MG63 (cell line): ENCODE measurements around the gene HERPUD1. TPM values are rescaled to one million over a fixed set of nuclear protein-coding genes. Genes with fewer than 3 reads are reported as not detected.
A peak's percentile ranks its signal among the peaks of the same experiment; 100 is the strongest.
"Not testable (repeated sequence)": the region's sequence is repeated elsewhere in the genome, so short reads cannot be mapped to it uniquely, and the experiment has no call there.

Experiments used
- DNase-seq: peaks from one replicate; pipeline ENCODE4 v3.0.0-alpha.2; 2020
- H3K27me3 ChIP-seq: fragments of 250-450 bp; sonication (Bioruptor Pico); 2 replicates; pipeline ENCODE4 v1.5.1; 2020; ENCODE audit warnings: mild to moderate bottlenecking, moderate library complexity
- H3K36me3 ChIP-seq: fragments of 250-450 bp; sonication (Bioruptor Pico); 2 replicates; pipeline ENCODE4 v1.5.1; 2020; ENCODE audit warnings: mild to moderate bottlenecking, moderate library complexity
- H3K4me3 ChIP-seq: fragments of 250-450 bp; sonication (Bioruptor Pico); 2 replicates; pipeline ENCODE4 v1.5.1; 2020; ENCODE audit warnings: mild to moderate bottlenecking, moderate library complexity
- H3K9me3 ChIP-seq: fragments of 250-450 bp; sonication (Bioruptor Pico); 2 replicates; pipeline ENCODE4 v1.5.1; 2020; ENCODE audit warnings: mild to moderate bottlenecking, moderate library complexity
- total RNA-seq: library from RNA; depleted of rRNA; stranded (reverse); fragments of >200 nt; shearing (Covaris generic); gene quantifications from 2 replicates; pipeline ENCODE4 v1.2.3, GENCODE V29; 2014; ENCODE audit warnings: low replicate concordance

HERPUD1 gene
- total RNA-seq, 1 experiment from 2014 or later, result 252 TPM

- Histone ChIP-seq H3K9me3 (peaks cover 3% of the 10 kb centered on the region; the same call in 1 of the 2 replicates), H3K4me3 (no peak overlapping the region), H3K27me3 (no peaks in the 10 kb centered on the region), H3K36me3 (no peaks in the 10 kb centered on the region)
- DNase-seq, result no peak
Measured at GRCh38 chr16:56980792-56981724, 49.1 kb downstream of the HERPUD1 start.

DNA sequence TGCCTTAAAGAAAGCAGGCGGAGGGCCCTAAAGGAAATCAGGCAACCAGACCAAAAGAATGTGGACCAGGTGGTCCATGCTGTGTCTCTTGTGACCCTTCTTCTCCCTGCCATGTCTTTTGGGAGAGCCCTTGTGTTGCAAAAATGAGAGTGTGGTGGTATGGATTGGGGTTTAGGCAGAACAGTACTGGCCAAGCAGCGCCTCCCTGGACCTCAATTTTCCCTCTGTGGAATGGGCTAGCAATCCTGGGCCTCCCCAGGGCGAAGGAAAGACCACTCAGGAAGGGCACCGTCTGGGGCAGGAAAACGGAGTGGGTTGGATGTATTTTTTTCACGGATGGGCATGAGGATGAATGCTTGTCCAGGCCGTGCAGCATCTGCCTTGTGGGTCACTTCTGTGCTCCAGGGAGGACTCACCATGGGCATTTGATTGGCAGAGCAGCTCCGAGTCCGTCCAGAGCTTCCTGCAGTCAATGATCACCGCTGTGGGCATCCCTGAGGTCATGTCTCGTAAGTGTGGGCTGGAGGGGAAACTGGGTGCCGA, 49.9 kb downstream of the HERPUD1 start:
- H3K9me3 ChIP-seq, result peaks cover 3% of the 10 kb centered on the region; the same call in 1 of the 2 replicates
- no peaks in the 10 kb centered on the region for H3K27me3 ChIP-seq
- no peak overlapping the region for H3K4me3 ChIP-seq
- H3K36me3 ChIP-seq, result no peaks in the 10 kb centered on the region
- DNase-seq, result no peak

DNA sequence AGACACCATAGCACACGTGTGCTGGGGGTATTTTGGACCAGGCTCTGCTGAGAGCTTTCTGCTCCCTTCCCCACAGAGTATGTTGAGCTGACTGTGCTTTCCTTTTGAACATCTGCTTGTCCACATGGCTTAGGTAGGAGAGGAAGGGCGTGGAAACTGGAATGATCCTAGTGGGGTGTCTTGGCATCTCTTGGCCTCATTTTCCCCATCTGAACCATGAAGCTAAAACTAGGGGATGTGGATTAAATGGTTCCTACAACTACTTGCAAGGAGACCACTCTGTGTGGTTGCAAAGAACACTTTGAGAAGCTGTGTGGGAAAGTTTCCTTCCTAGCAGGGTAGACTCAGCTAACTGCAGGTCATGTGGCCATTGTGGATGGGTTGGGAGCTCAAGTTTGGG, 50.8 kb downstream of the HERPUD1 start:
- H3K9me3 ChIP-seq, result peaks cover 3% of the 10 kb centered on the region; the same call in 1 of the 2 replicates
- no peaks in the 10 kb centered on the region for H3K27me3 ChIP-seq
- no peak for DNase-seq
- no peak overlapping the region for H3K4me3 ChIP-seq
- no peaks in the 10 kb centered on the region for H3K36me3 ChIP-seq

DNA sequence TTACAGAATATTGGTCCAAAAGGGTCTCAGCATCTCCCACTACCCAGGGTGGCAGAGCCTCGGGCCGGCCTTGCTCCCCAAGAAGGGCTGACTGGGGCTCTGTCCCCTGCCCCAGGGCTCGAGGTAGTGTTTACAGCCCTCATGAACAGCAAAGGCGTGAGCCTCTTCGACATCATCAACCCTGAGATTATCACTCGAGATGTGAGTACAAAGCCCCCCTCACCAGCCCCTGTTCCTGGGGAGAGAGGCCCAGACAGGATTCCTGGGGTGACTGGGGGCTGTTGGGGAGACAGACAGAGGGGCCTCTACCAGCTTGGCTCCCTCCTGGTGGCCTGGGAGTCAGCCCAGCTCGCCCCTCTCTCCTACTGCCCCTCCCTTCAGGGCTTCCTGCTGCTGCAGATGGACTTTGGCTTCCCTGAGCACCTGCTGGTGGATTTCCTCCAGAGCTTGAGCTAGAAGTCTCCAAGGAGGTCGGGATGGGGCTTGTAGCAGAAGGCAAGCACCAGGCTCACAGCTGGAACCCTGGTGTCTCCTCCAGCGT, 51.3 kb downstream of the HERPUD1 start:
- Histone ChIP-seq H3K36me3 (no peaks in the 10 kb centered on the region), H3K9me3 (peaks cover 3% of the 10 kb centered on the region; the same call in 1 of the 2 replicates), H3K27me3 (no peaks in the 10 kb centered on the region), H3K4me3 (no peak overlapping the region)
- no peak for DNase-seq

DNA sequence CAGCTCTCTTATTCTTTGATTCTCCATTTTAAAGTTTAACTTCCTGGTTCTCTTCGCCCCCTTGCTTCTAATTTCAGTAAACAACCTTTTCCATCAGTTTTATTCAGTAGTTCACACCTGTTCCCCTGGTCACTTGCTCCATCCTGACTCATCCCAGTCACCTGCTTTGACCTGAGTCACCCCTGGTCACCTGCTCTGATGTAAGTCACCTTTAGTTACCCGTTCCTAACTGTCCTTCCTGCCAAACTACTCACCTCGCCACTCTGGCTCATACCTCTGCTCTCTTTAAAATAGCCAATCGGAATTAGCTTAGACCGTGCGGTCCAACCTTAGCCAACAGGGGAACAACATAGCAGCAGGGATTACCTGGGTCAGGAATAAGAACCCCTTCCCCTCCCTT, 52.7 kb downstream of the HERPUD1 start:
- Histone ChIP-seq H3K4me3 (no peak overlapping the region), H3K27me3 (no peaks in the 10 kb centered on the region), H3K9me3 (peaks cover 3% of the 10 kb centered on the region; the same call in 1 of the 2 replicates), H3K36me3 (0 out of 2 replicates have a peak, but pooled peaks cover 2% of the 10 kb centered on the region)
- DNase-seq, result no peak

GRCh38 chr16:56985288-56985961, 53.5 kb downstream of the HERPUD1 start:
- no peaks in the 10 kb centered on the region for H3K9me3 ChIP-seq
- 0 out of 2 replicates have a peak, but pooled peaks cover 2% of the 10 kb centered on the region for H3K36me3 ChIP-seq
- no peaks in the 10 kb centered on the region for H3K27me3 ChIP-seq
- no peak overlapping the region for H3K4me3 ChIP-seq
- peak; percentile 94 for DNase-seq

DNA sequence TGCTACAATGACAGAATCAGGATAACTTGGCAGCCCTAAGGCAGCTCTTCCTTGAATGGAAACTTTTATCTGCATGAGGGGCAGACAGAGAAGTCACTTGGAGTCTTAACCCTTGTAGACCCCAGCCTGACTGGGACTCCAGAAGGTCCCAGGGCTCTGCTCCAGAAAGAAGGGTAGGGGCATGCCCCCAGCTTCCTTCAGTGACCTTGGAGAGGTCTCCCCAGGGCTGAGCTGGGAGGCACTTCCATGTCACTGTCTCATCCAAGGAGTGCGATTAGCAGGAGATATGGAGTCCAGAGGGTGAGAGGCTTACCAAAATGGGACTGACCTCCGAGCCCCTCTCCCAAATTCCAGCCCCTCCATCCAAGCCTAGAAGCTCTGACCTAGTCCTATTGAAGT, 54.0 kb downstream of the HERPUD1 start:
- no peaks in the 10 kb centered on the region for H3K9me3 ChIP-seq
- no peak overlapping the region for H3K4me3 ChIP-seq
- no peak for DNase-seq
- H3K27me3 ChIP-seq, result no peaks in the 10 kb centered on the region
- 0 out of 2 replicates have a peak, but pooled peaks cover 2% of the 10 kb centered on the region for H3K36me3 ChIP-seq

- no peaks in the 10 kb centered on the region for H3K27me3 ChIP-seq
- H3K4me3 ChIP-seq, result no peak overlapping the region
- H3K36me3 ChIP-seq, result 0 out of 2 replicates have a peak, but pooled peaks cover 2% of the 10 kb centered on the region
- H3K9me3 ChIP-seq, result no peaks in the 10 kb centered on the region
- DNase-seq, result no peak
Measured at GRCh38 chr16:56986361-56986760, 54.4 kb downstream of the HERPUD1 start.

DNA sequence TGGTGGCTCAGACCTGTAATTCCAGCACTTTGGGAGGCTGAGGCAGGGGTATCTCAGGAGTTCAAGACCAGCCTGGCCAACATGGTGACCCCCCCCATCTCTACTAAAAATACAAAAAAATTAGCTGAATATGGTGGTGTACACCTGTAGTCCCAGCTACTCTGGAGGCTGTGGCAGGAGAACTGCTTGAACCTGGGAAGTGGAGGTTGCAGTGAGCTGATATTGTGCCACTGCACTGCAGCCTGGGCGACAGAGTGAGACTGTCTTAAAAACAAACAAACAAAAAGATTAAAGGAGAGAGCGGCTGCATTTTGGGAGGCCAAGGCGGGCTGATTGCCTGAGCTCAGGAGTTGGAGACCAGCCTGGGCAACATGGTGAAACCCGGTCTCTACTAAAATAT, 55.0 kb downstream of the HERPUD1 start:
- not testable (repeated sequence) for H3K36me3 ChIP-seq, H3K9me3 ChIP-seq, H3K4me3 ChIP-seq, H3K27me3 ChIP-seq, DNase-seq

DNA sequence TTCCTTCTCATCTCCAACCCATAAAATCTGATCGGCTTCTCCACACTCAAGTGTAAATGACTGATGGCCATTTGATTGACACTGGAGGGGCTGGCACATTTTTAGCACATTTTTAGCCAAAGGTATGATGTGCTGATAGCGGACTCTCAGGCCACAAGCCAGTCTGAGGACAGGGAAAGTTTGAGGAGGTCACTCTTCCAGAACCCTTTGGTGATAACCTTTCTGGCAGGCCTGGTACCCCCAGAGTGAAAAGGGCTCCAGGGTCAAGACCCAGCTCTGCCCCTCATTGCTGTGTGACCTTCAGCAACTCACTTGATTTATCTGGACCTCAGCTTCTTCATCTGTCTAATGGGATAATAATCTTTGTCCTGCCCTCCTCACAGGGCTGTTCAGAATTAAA, 55.8 kb downstream of the HERPUD1 start:
- DNase-seq, result no peak
- H3K4me3 ChIP-seq, result no peak overlapping the region

GRCh38 chr16:56988161-56988947, 56.4 kb downstream of the HERPUD1 start:
- Histone ChIP-seq H3K27me3 (no peaks in the 10 kb centered on the region), H3K4me3 (peak overlapping the region; percentile 96), H3K9me3 (no peaks in the 10 kb centered on the region), H3K36me3 (peaks cover 9% of the 10 kb centered on the region)
- no peak for DNase-seq

More for the DNA sequence above, 55.8 kb downstream of the HERPUD1 start:
- Histone ChIP-seq H3K27me3 (no peaks in the 10 kb centered on the region), H3K9me3 (no peaks in the 10 kb centered on the region), H3K36me3 (peaks cover 9% of the 10 kb centered on the region)

GRCh38 chr16:56988948-56989945, 57.3 kb downstream of the HERPUD1 start, which contains the start of gene NLRC5:
NLRC5 (plus strand) TSS chr16:56989557; CDS start chr16:57020713, 31,156 bp downstream.
- no peaks in the 10 kb centered on the region for H3K9me3 ChIP-seq
- H3K36me3 ChIP-seq, result peaks cover 12% of the 10 kb centered on the region
- peak within 1 kb of the TSS; percentile 96 for H3K4me3 ChIP-seq
- no peaks in the 10 kb centered on the region for H3K27me3 ChIP-seq
- peak; percentile 96 for DNase-seq

DNA sequence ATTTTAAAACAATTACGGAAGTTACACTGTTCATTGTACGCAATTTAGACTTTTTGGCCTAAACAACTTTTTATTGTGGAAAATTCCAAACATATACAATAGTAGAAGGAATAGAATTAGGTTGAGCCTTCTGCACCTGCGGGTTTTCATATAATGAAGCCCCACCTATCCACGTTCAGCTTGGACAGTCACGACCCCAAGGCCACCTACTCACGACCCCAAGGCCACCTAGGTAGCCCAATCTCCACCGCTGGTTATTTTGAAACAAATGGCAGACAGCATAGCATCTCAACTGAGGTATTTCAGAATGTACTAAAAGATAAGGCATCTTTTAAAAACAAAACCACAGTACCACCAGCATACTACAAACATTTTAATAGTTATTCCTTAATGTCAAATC, 58.0 kb downstream of the HERPUD1 start:
- peaks cover 12% of the 10 kb centered on the region for H3K36me3 ChIP-seq
- no peaks in the 10 kb centered on the region for H3K27me3 ChIP-seq
- H3K4me3 ChIP-seq, result peak overlapping the region; percentile 96
- H3K9me3 ChIP-seq, result no peaks in the 10 kb centered on the region
- DNase-seq, result no peak

- Histone ChIP-seq H3K9me3 (no peaks in the 10 kb centered on the region), H3K27me3 (no peaks in the 10 kb centered on the region), H3K36me3 (peaks cover 12% of the 10 kb centered on the region), H3K4me3 (peak overlapping the region; percentile 96)
- DNase-seq, result no peak
Measured at GRCh38 chr16:56990407-56991286, 58.7 kb downstream of the HERPUD1 start.
